GM12891 (cell line): ENCODE results near the gene DNAJC13.

Experiments
- DNase-seq: peaks from one replicate; pipeline ENCODE4 v3.0.0; 2011; ENCODE audit warnings: low spot score; ENCODE audit not compliant: insufficient read length
- FAIRE-seq: peaks from 2 replicates; lab custom pipeline; 2011; peaks lifted over from hg19 to GRCh38; lab: Jason Lieb, UNC
- PAX5 ChIP-seq: IDR thresholded peaks from 2 replicates; pipeline ENCODE4 v1.6.1; 2011; ENCODE audit warnings: low read length, moderate library complexity, mild to moderate bottlenecking; ENCODE audit not compliant: insufficient read depth, severe bottlenecking
- POLR2A ChIP-seq: IDR thresholded peaks from 2 replicates; pipeline ENCODE4 v1.6.1; 2011; ENCODE audit warnings: low read depth, low read length, control low read depth
- POLR2AphosphoS5 ChIP-seq: IDR thresholded peaks from 2 replicates; pipeline ENCODE4 v1.6.1; 2011; ENCODE audit warnings: low read depth, low read length, control low read depth
- POU2F2 ChIP-seq: IDR thresholded peaks from 2 replicates; pipeline ENCODE4 v1.6.1; 2011; ENCODE audit warnings: low read depth, mild to moderate bottlenecking, control low read depth, low read length, moderate library complexity
- SPI1 ChIP-seq: IDR thresholded peaks from 2 replicates; pipeline ENCODE4 v1.6.1; 2011; ENCODE audit warnings: low read depth, low read length, control low read depth
- TAF1 ChIP-seq: IDR thresholded peaks from 2 replicates; pipeline ENCODE4 v1.6.1; 2011; ENCODE audit warnings: low read depth, low read length, control low read depth

The DNAJC13 gene

DNA sequence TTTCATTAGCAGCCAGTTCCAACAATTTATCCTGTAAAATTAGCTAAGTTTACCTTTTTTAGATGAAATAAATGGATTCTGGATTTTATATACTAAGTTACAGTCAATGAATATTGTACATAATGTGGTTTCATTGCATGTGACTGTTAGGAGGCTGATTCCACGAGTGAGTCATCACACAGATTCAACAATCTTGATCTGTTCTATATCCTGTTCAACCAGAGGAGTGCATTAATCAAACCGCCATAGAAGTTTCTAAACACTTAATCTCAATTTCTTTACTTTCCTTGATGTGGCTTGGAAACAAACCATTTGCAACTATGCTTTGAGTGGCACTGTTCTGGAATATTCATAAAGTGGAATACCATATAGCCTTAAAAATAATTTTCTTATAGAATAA lies 15.3 kb downstream of the DNAJC13 start:
- FAIRE-seq (no peak), DNase-seq (no peak)

DNA sequence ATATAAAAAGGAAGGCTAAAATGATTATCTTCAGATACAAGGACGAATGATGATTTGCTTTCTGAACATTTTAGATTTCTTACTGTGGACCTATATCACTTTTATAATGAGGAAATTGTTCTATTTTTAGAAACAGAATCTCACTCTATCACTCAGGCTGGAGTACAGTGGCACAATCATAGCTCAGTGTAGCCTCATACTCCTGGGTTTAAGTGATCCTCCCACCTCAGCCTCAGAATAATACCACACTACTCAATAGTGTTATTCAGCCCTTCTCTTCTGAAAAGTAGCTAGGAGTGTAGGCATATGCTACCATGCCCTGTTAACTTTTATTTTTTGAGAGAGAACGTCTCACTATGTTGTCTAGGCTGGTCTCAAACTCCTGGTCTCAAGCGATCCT lies 15.8 kb downstream of the DNAJC13 start:
- TF ChIP-seq POLR2AphosphoS5: no peak
- no peak for TF ChIP-seq POU2F2
- TF ChIP-seq TAF1: no peak
- TF ChIP-seq POLR2A: no peak
- TF ChIP-seq PAX5: no peak
- TF ChIP-seq SPI1: no peak
- peak; percentile 78 for FAIRE-seq

More for the DNA sequence above, 15.3 kb downstream of the DNAJC13 start:
- TF ChIP-seq POLR2A: no peak
- TF ChIP-seq POU2F2: no peak
- TF ChIP-seq POLR2AphosphoS5: no peak
- TF ChIP-seq PAX5: no peak
- TF ChIP-seq TAF1: no peak
- no peak for TF ChIP-seq SPI1

DNA sequence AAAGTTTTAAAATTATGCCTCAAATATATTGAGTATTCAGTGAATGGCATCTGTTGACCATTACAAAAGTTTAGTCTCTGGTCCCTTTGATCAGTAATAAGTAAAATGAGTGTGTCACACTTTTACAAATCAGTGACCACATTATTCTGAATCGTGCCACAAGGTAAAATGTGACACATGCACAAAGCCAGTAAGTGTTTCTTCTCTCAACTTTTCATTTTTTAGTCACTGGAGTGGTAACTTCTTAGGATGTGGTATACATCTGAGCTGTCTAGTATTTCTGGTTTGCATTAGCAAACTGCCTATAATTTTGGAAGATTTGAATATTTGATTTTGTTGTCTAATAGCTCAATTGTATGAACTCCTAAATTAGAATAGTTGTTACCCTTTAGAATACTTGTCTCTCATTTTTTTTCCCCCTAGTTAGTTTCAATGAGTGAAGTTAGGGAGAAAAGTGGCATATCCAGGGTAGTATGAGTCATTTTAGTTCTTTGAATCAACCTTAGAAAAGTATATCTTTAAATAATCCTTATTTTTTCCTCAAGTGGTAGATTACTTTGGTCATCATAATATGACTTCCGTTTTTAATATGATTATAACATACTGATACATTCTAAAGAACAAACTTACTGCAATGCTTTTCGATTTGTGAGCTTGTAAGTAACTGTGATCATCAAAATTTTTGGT lies 18.1 kb downstream of the DNAJC13 start:
- no peak for TF ChIP-seq TAF1
- TF ChIP-seq PAX5: no peak
- TF ChIP-seq SPI1: no peak
- no peak for TF ChIP-seq POLR2A
- TF ChIP-seq POU2F2: no peak
- TF ChIP-seq POLR2AphosphoS5: no peak
- DNase-seq: no peak
- FAIRE-seq: no peak

More for the DNA sequence above, 15.8 kb downstream of the DNAJC13 start:
- no peak for DNase-seq

- DNase-seq (no peak), FAIRE-seq (no peak)
- no peak for TF ChIP-seq POLR2AphosphoS5
- no peak for TF ChIP-seq TAF1
- no peak for TF ChIP-seq POU2F2
- no peak for TF ChIP-seq PAX5
- TF ChIP-seq SPI1: no peak
- TF ChIP-seq POLR2A: no peak
These were observed 18.7 kb downstream of the DNAJC13 start for GRCh38 chr3:132435911-132436425.

DNA sequence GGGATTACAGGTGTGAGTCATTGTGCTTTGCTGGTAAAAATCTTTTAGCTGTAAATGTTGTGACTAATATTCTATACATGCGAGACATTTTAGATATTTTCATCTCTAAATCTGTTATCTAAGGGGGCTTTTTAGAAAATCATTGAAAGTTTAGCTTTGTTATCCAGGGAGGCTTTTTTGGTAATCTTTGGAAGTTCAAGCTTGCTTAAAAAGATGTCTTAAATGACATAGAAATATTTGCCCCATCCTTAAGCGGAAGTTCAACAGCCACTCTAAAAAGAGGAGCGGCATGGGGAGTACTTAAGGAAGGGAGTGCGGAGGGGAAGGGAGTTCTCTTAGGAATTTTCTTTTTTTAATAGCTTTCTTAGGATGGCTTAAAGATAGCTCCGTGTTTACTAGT lies 26.1 kb downstream of the DNAJC13 start:
- FAIRE-seq (no peak), DNase-seq (no peak)
- no peak for TF ChIP-seq POU2F2

- no peak for FAIRE-seq
- no peak for DNase-seq
- TF ChIP-seq TAF1: no peak
- TF ChIP-seq PAX5: no peak
- TF ChIP-seq SPI1: no peak
- no peak for TF ChIP-seq POLR2A
- no peak for TF ChIP-seq POU2F2
- no peak for TF ChIP-seq POLR2AphosphoS5
These were observed 27.1 kb downstream of the DNAJC13 start for GRCh38 chr3:132444383-132444782.

DNA sequence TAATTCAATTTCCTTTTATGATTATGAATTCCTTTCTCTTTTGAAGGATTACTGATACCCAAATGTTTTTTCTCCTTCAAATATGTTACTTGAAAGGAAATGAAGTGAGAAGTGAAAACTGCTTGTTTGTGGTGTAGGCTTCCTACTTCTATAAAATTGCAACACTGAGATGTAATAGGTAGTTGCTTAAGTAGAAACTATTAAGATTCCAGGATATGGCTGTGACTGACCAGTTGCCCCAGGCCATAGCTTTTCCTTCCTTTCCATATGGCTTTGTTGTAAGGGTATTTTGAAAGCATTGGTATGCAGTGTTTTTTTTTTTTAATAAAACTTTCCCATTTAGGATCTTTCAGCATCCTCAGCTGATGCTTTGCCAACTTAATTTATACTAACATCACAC lies 28.5 kb downstream of the DNAJC13 start:
- TF ChIP-seq SPI1 (peak; percentile 54; the same call in 1 of the 2 replicates), POLR2A (no peak), POU2F2 (no peak), TAF1 (no peak), POLR2AphosphoS5 (no peak)
- DNase-seq (no peak), FAIRE-seq (peak; percentile 43)

GRCh38 chr3:132448216-132448961 lies 31.1 kb downstream of the DNAJC13 start:
- FAIRE-seq: peak; percentile 43
- DNase-seq: no peak
- TF ChIP-seq PAX5 (no peak), SPI1 (no peak), POLR2AphosphoS5 (no peak), TAF1 (no peak), POLR2A (no peak), POU2F2 (no peak)

DNA sequence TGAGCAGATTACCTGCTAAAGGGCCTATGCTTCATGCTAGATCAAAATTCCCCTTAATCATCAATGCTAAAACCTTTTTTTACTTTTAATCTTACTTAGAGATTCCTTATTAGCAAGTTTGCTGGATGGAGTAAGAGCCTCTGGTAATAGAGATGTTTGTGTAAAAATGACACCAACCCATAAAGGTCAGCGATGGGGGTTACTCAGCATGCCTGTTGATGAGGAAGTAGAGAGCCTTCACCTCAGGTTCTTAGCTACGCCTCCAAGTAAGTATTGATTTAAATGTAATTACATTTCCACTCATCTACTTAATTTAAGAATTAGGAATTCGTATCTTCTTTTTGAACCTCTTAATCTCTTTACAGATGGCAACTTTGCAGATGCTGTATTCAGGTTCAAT lies 38.8 kb downstream of the DNAJC13 start:
- FAIRE-seq (no peak), DNase-seq (no peak)
- TF ChIP-seq POLR2A (no peak), SPI1 (no peak), PAX5 (no peak), POLR2AphosphoS5 (no peak), POU2F2 (no peak), TAF1 (no peak)
